ENCODE results near the gene TRAPPC5.

Gene TRAPPC5

GRCh38 chr19:7645656-7646425, 34.8 kb upstream of the TRAPPC5 start:
- Histone ChIP-seq H3K9me3 (ENCODE audit: control insufficient read depth in 2 of 2, low read length in 2 of 2) (no peaks in the 10 kb centered on the region), H3K27me3 (ENCODE audit: control insufficient read depth in 2 of 2, insufficient read depth in 2 of 2, low read length in 2 of 2) (no peaks in the 10 kb centered on the region), H3K27ac (ENCODE audit: low read depth in 2 of 2, low read length in 2 of 2) (no peak overlapping the region), H3K4me3 (ENCODE audit: low read length in 2 of 2) (no peak overlapping the region), H3K36me3 (ENCODE audit: control insufficient read depth in 2 of 2, insufficient read depth in 2 of 2, low read length in 2 of 2) (peaks cover 6 to 14% of the 10 kb centered on the region in 2 donors), H3K9ac (ENCODE audit: low read depth in 1 of 2, low read length in 2 of 2) (no peak overlapping the region), H3K4me1 (ENCODE audit: control insufficient read depth in 2 of 2, insufficient read depth in 2 of 2, low read length in 2 of 2) (no peaks in the 10 kb centered on the region)

- peaks cover 6 to 14% of the 10 kb centered on the region in 2 donors for H3K36me3 ChIP-seq (ENCODE audit: control insufficient read depth in 2 of 2, insufficient read depth in 2 of 2, low read length in 2 of 2)
These were observed 34.3 kb upstream of the TRAPPC5 start for GRCh38 chr19:7646426-7646700.

GRCh38 chr19:7647156-7647555, 33.5 kb upstream of the TRAPPC5 start:
- Histone ChIP-seq H3K4me3 (ENCODE audit: low read length in 2 of 2) (no peak overlapping the region), H3K27me3 (ENCODE audit: control insufficient read depth in 2 of 2, insufficient read depth in 2 of 2, low read length in 2 of 2) (no peaks in the 10 kb centered on the region), H3K9me3 (ENCODE audit: control insufficient read depth in 2 of 2, low read length in 2 of 2) (no peaks in the 10 kb centered on the region), H3K36me3 (ENCODE audit: control insufficient read depth in 2 of 2, insufficient read depth in 2 of 2, low read length in 2 of 2) (peaks cover 6 to 13% of the 10 kb centered on the region in 2 donors), H3K9ac (ENCODE audit: low read depth in 1 of 2, low read length in 2 of 2) (no peak overlapping the region), H3K4me1 (ENCODE audit: control insufficient read depth in 2 of 2, insufficient read depth in 2 of 2, low read length in 2 of 2) (peaks cover 0 to 2% of the 10 kb centered on the region in 2 donors), H3K27ac (ENCODE audit: low read depth in 2 of 2, low read length in 2 of 2) (no peak overlapping the region)

More at GRCh38 chr19:7646426-7646700, 34.3 kb upstream of the TRAPPC5 start:
- Histone ChIP-seq H3K4me1 (ENCODE audit: control insufficient read depth in 2 of 2, insufficient read depth in 2 of 2, low read length in 2 of 2) (no peaks in the 10 kb centered on the region), H3K9me3 (ENCODE audit: control insufficient read depth in 2 of 2, low read length in 2 of 2) (no peaks in the 10 kb centered on the region), H3K27me3 (ENCODE audit: control insufficient read depth in 2 of 2, insufficient read depth in 2 of 2, low read length in 2 of 2) (no peaks in the 10 kb centered on the region), H3K9ac (ENCODE audit: low read depth in 1 of 2, low read length in 2 of 2) (no peak overlapping the region), H3K27ac (ENCODE audit: low read depth in 2 of 2, low read length in 2 of 2) (no peak overlapping the region), H3K4me3 (ENCODE audit: low read length in 2 of 2) (no peak overlapping the region)

GRCh38 chr19:7648265-7649014, 32.2 kb upstream of the TRAPPC5 start:
- no peaks in the 10 kb centered on the region for H3K27me3 ChIP-seq (ENCODE audit: control insufficient read depth in 2 of 2, insufficient read depth in 2 of 2, low read length in 2 of 2)
- peaks cover 0 to 6% of the 10 kb centered on the region in 2 donors for H3K4me1 ChIP-seq (ENCODE audit: control insufficient read depth in 2 of 2, insufficient read depth in 2 of 2, low read length in 2 of 2)
- H3K27ac ChIP-seq (ENCODE audit: low read depth in 2 of 2, low read length in 2 of 2) = no peak overlapping the region

GRCh38 chr19:7650148-7650547, 30.5 kb upstream of the TRAPPC5 start:
- Histone ChIP-seq H3K36me3 (ENCODE audit: control insufficient read depth in 2 of 2, insufficient read depth in 2 of 2, low read length in 2 of 2) (peaks cover 3 to 4% of the 10 kb centered on the region in 2 donors), H3K9ac (ENCODE audit: low read depth in 1 of 2, low read length in 2 of 2) (no peak overlapping the region), H3K9me3 (ENCODE audit: control insufficient read depth in 2 of 2, low read length in 2 of 2) (no peaks in the 10 kb centered on the region), H3K27ac (ENCODE audit: low read depth in 2 of 2, low read length in 2 of 2) (no peak overlapping the region), H3K4me3 (ENCODE audit: low read length in 2 of 2) (no peak overlapping the region), H3K4me1 (ENCODE audit: control insufficient read depth in 2 of 2, insufficient read depth in 2 of 2, low read length in 2 of 2) (peaks cover 0 to 6% of the 10 kb centered on the region in 2 donors), H3K27me3 (ENCODE audit: control insufficient read depth in 2 of 2, insufficient read depth in 2 of 2, low read length in 2 of 2) (no peaks in the 10 kb centered on the region)

More at GRCh38 chr19:7648265-7649014, 32.2 kb upstream of the TRAPPC5 start:
- Histone ChIP-seq H3K36me3 (ENCODE audit: control insufficient read depth in 2 of 2, insufficient read depth in 2 of 2, low read length in 2 of 2) (peaks cover 3 to 8% of the 10 kb centered on the region in 2 donors), H3K9ac (ENCODE audit: low read depth in 1 of 2, low read length in 2 of 2) (no peak overlapping the region), H3K9me3 (ENCODE audit: control insufficient read depth in 2 of 2, low read length in 2 of 2) (no peaks in the 10 kb centered on the region), H3K4me3 (ENCODE audit: low read length in 2 of 2) (no peak overlapping the region)

GRCh38 chr19:7652061-7652641, 28.5 kb upstream of the TRAPPC5 start:
- H3K4me3 ChIP-seq (ENCODE audit: low read length in 2 of 2) = peak overlapping the region in 1 of 2 donors; percentile 68
- H3K4me1 ChIP-seq (ENCODE audit: control insufficient read depth in 2 of 2, insufficient read depth in 2 of 2, low read length in 2 of 2) = peaks cover 0 to 6% of the 10 kb centered on the region in 2 donors
- peak overlapping the region; percentile 2 to 56 for H3K9ac ChIP-seq (ENCODE audit: low read depth in 1 of 2, low read length in 2 of 2)
- no peaks in the 10 kb centered on the region for H3K36me3 ChIP-seq (ENCODE audit: control insufficient read depth in 2 of 2, insufficient read depth in 2 of 2, low read length in 2 of 2)
- H3K9me3 ChIP-seq (ENCODE audit: control insufficient read depth in 2 of 2, low read length in 2 of 2) = no peaks in the 10 kb centered on the region
- peak overlapping the region in 1 of 2 donors; percentile 48 for H3K27ac ChIP-seq (ENCODE audit: low read depth in 2 of 2, low read length in 2 of 2)
- H3K27me3 ChIP-seq (ENCODE audit: control insufficient read depth in 2 of 2, insufficient read depth in 2 of 2, low read length in 2 of 2) = no peaks in the 10 kb centered on the region

- Histone ChIP-seq H3K4me1 (ENCODE audit: control insufficient read depth in 2 of 2, insufficient read depth in 2 of 2, low read length in 2 of 2) (peaks cover 0 to 6% of the 10 kb centered on the region in 2 donors), H3K9ac (ENCODE audit: low read depth in 1 of 2, low read length in 2 of 2) (no peak overlapping the region), H3K4me3 (ENCODE audit: low read length in 2 of 2) (no peak overlapping the region)
These were observed 26.2 kb upstream of the TRAPPC5 start for GRCh38 chr19:7654401-7654800.

GRCh38 chr19:7655581-7655980, 25.1 kb upstream of the TRAPPC5 start:
- Histone ChIP-seq H3K4me3 (ENCODE audit: low read length in 2 of 2) (no peak overlapping the region), H3K9me3 (ENCODE audit: control insufficient read depth in 2 of 2, low read length in 2 of 2) (no peaks in the 10 kb centered on the region), H3K9ac (ENCODE audit: low read depth in 1 of 2, low read length in 2 of 2) (no peak overlapping the region), H3K27ac (ENCODE audit: low read depth in 2 of 2, low read length in 2 of 2) (no peak overlapping the region), H3K4me1 (ENCODE audit: control insufficient read depth in 2 of 2, insufficient read depth in 2 of 2, low read length in 2 of 2) (peaks cover 0 to 6% of the 10 kb centered on the region in 2 donors), H3K36me3 (ENCODE audit: control insufficient read depth in 2 of 2, insufficient read depth in 2 of 2, low read length in 2 of 2) (no peaks in the 10 kb centered on the region), H3K27me3 (ENCODE audit: control insufficient read depth in 2 of 2, insufficient read depth in 2 of 2, low read length in 2 of 2) (no peaks in the 10 kb centered on the region)

More at GRCh38 chr19:7654401-7654800, 26.2 kb upstream of the TRAPPC5 start:
- H3K27me3 ChIP-seq (ENCODE audit: control insufficient read depth in 2 of 2, insufficient read depth in 2 of 2, low read length in 2 of 2) = no peaks in the 10 kb centered on the region
- no peaks in the 10 kb centered on the region for H3K36me3 ChIP-seq (ENCODE audit: control insufficient read depth in 2 of 2, insufficient read depth in 2 of 2, low read length in 2 of 2)
- no peaks in the 10 kb centered on the region for H3K9me3 ChIP-seq (ENCODE audit: control insufficient read depth in 2 of 2, low read length in 2 of 2)
- H3K27ac ChIP-seq (ENCODE audit: low read depth in 2 of 2, low read length in 2 of 2) = no peak overlapping the region

GRCh38 chr19:7657131-7657751, 23.4 kb upstream of the TRAPPC5 start:
- Histone ChIP-seq H3K9ac (ENCODE audit: low read depth in 1 of 2, low read length in 2 of 2) (no peak overlapping the region), H3K4me1 (ENCODE audit: control insufficient read depth in 2 of 2, insufficient read depth in 2 of 2, low read length in 2 of 2) (peaks cover 0 to 3% of the 10 kb centered on the region in 2 donors), H3K27ac (ENCODE audit: low read depth in 2 of 2, low read length in 2 of 2) (no peak overlapping the region), H3K27me3 (ENCODE audit: control insufficient read depth in 2 of 2, insufficient read depth in 2 of 2, low read length in 2 of 2) (no peaks in the 10 kb centered on the region), H3K9me3 (ENCODE audit: control insufficient read depth in 2 of 2, low read length in 2 of 2) (no peaks in the 10 kb centered on the region), H3K36me3 (ENCODE audit: control insufficient read depth in 2 of 2, insufficient read depth in 2 of 2, low read length in 2 of 2) (no peaks in the 10 kb centered on the region), H3K4me3 (ENCODE audit: low read length in 2 of 2) (no peak overlapping the region)
